Naive thymus-derived CD4-positive, alpha-beta T cell (primary cell): ENCODE measurements around the gene KIAA0319L. TPM values are rescaled to one million over a fixed set of nuclear protein-coding genes. Genes with fewer than 3 reads are reported as not detected.

Experiments
- ATAC-seq: fragments of 150-1000 bp; cut with Tn5 transposase; 2 replicates; pipeline ENCODE4 v1.10.0; 2021; ENCODE audit warnings: mild to moderate bottlenecking, moderate library complexity
- CTCF ChIA-PET: fragments of 350-600 bp; sonication (Branson Sonifier 250); formaldehyde crosslinking; loops from one replicate; lab custom pipeline; 2021; ENCODE audit warnings: antibody characterized with exemption; lab: Charles Lee
- POLR2A ChIA-PET: fragments of 350-600 bp; sonication (Branson Sonifier 250); formaldehyde crosslinking; loops from one replicate; lab custom pipeline; 2021; ENCODE audit warnings: antibody characterized with exemption, inconsistent platforms; lab: Charles Lee
- DNase-seq, 9 donors: peaks; one replicate each; pipeline versions ENCODE4 v3.0.0 to v3.0.0-alpha.2; 2020 to 2022; ENCODE audit warnings: mixed read lengths in 1 of 9
- H3K27ac ChIP-seq: one replicate; pipeline ENCODE4 v1.7.0; 2013; ENCODE audit warnings: mild to moderate bottlenecking, low read depth, low read length, moderate library complexity
- H3K27me3 ChIP-seq, 2 donors: one replicate each; pipeline ENCODE4 v1.7.0; 2013; ENCODE audit warnings: low read length in 2 of 2, mild to moderate bottlenecking in 2 of 2, moderate library complexity in 2 of 2; ENCODE audit not compliant: control insufficient read depth in 2 of 2, insufficient read depth in 2 of 2
- H3K36me3 ChIP-seq, 3 experiments: 1 replicate in 2 of 3; 2 replicates in 1 of 3; pipeline ENCODE4 v1.7.0; 2013; ENCODE audit warnings: low read length in 3 of 3, mild to moderate bottlenecking in 3 of 3, moderate library complexity in 1 of 3; ENCODE audit not compliant: insufficient read depth in 3 of 3, control insufficient read depth in 2 of 3
- H3K4me1 ChIP-seq, 2 donors: one replicate each; pipeline ENCODE4 v1.7.0; 2013; ENCODE audit warnings: low read length in 2 of 2, mild to moderate bottlenecking in 2 of 2, moderate library complexity in 1 of 2; ENCODE audit not compliant: control insufficient read depth in 2 of 2, insufficient read depth in 2 of 2
- H3K4me3 ChIP-seq: 2 replicates; pipeline ENCODE4 v1.7.0; 2013; ENCODE audit warnings: mild to moderate bottlenecking, low read length
- H3K9me3 ChIP-seq, 3 experiments: 1 replicate in 2 of 3; 2 replicates in 1 of 3; pipeline ENCODE4 v1.7.0; 2013; ENCODE audit warnings: low read length in 3 of 3; ENCODE audit not compliant: control insufficient read depth in 2 of 3
- H3K27ac Mint-ChIP-seq, 9 donors: one replicate each; pipeline ENCODE4 v1.8.0; 2020 to 2022; ENCODE audit warnings: mixed read lengths in 9 of 9, mild to moderate bottlenecking in 8 of 9, moderate library complexity in 5 of 9, inconsistent platforms in 2 of 9
- H3K27me3 Mint-ChIP-seq, 5 donors: one replicate each; pipeline ENCODE4 v1.8.0; 2021 to 2022; ENCODE audit warnings: mixed read lengths in 5 of 5, mild to moderate bottlenecking in 1 of 5
- H3K36me3 Mint-ChIP-seq, 5 donors: one replicate each; pipeline ENCODE4 v1.8.0; 2020 to 2022; ENCODE audit warnings: mixed read lengths in 5 of 5, mild to moderate bottlenecking in 3 of 5, inconsistent platforms in 1 of 5
- H3K4me1 Mint-ChIP-seq, 7 donors: one replicate each; pipeline ENCODE4 v1.8.0; 2020 to 2022; ENCODE audit warnings: mixed read lengths in 7 of 7, mild to moderate bottlenecking in 3 of 7, inconsistent platforms in 1 of 7
- H3K4me3 Mint-ChIP-seq, 10 donors: one replicate each; pipeline ENCODE4 v1.8.0; 2020 to 2022; ENCODE audit warnings: mild to moderate bottlenecking in 10 of 10, mixed read lengths in 10 of 10, moderate library complexity in 6 of 10, inconsistent platforms in 2 of 10
- H3K9me3 Mint-ChIP-seq, 11 donors: one replicate each; pipeline ENCODE4 v1.8.0; 2020 to 2022; ENCODE audit warnings: mixed read lengths in 11 of 11, mild to moderate bottlenecking in 4 of 11, inconsistent platforms in 1 of 11, moderate library complexity in 1 of 11
- intact Hi-C, 2 donors: fragments of 100-400 bp; cut with micrococcal nuclease; formaldehyde crosslinking; loops; one replicate each; pipeline ENCODE4 v1.15.1; 2023
- polyA plus RNA-seq, 2 donors: library from polyadenylated mRNA; unstranded; fragments of 300-500 nt; fragmentation: Illumina TruSeq; gene quantifications; one replicate each; pipeline ENCODE4 v1.2.3, GENCODE V29; 2021
- total RNA-seq, 6 experiments: library from RNA in 5 of 6; stranded (reverse) in 5 of 6; gene quantifications; 1 replicate in 5 of 6; 2 replicates in 1 of 6; pipeline ENCODE4 v1.2.3 and lab custom pipeline; 2021 to 2026

Gene KIAA0319L
- total and polyA plus RNA-seq, 7 experiments from 2014 or later, result 22.2 to 79.7 (median 63.5) TPM

DNA sequence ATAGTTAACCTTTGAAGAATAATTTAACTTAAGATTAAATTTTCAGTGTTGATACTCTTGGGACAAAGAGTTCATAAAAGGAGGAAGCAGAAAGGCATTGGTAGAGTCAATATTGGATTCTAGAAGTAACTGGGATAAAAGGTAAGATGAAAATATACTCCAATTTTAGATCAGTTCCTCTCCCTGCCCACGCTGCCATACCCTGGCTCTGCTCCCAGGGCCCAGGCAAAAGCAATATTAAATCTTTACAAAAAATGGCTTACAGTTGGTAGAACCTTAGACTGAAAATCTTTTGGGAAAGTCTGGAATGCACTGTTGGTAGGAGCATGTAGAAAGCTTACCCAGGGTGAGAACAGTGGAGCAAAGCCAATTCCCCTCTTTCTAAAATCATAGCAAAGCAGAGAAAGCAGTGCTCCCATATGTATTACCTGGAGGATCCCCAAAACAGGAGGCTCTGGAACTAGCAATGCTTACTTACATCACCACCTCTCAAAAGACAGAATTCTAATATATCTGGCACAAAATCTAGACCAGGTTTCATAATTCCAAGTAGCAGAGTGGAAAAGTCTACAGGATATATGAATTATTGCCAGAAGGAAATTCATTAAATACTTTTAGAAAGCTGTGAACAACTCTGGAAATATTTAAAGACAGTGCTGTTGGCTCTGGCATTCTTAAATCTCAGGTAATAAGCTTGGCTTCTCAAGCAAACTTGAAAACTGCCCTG, 24.5 kb downstream of the KIAA0319L start:
- Mint-ChIP-seq H3K27ac (peak overlapping the region in 1 of 9 donors; percentile 41), H3K36me3 (peaks cover 12 to 69% (median 26%) of the 10 kb centered on the region in 5 donors), H3K9me3 (peaks cover 0 to 24% (median 7%) of the 10 kb centered on the region in 11 donors), H3K27me3 (no peaks in the 10 kb centered on the region), H3K4me1 (peaks cover 24 to 63% (median 50%) of the 10 kb centered on the region in 7 donors), H3K4me3 (no peak overlapping the region)
- Histone ChIP-seq H3K36me3 (peaks cover 0 to 6% (median 6%) of the 10 kb centered on the region in 3 experiments), H3K27ac (no peak overlapping the region), H3K4me3 (no peak overlapping the region), H3K4me1 (peaks cover 10 to 24% of the 10 kb centered on the region in 2 donors), H3K27me3 (no peaks in the 10 kb centered on the region), H3K9me3 (no peaks in the 10 kb centered on the region)
- ChIA-PET CTCF (interaction anchor here (0.7 kb wide), 1 partner anchor 82 kb away, joined by 4 read pairs; no protein-coding TSS in a partner anchor), POLR2A (interaction anchor here (1.1 kb wide), 2 partner anchors 19 to 26 kb away, joined by 3 to 5 read pairs; no protein-coding TSS in a partner anchor)
- intact Hi-C loops, result no loop called here
- ATAC-seq (no peak), DNase-seq (no peak)

DNA sequence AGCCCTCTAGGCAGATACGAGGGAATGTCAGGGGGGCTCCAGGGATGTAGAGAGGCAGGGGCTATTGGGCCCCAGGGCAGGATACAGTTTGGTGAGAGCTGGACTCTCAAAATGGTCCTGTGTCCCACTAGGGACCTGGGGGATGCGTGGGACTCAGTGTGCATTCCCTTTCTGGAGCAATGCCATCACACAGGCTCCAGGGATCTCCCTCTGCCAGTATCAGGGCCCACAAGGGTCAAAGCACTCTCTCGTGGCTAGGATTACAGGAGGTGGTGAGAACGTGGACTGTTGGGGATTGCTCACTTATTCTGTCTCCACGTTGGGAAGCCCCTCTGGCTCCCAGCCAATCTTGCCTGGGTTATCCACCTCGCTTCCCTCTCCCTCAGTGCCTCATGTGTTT, 25.8 kb downstream of the KIAA0319L start:
- Mint-ChIP-seq H3K27me3 (no peaks in the 10 kb centered on the region), H3K4me1 (peaks cover 14 to 50% (median 37%) of the 10 kb centered on the region in 7 donors), H3K27ac (no peak overlapping the region), H3K9me3 (peaks cover 0 to 31% (median 7%) of the 10 kb centered on the region in 11 donors), H3K36me3 (peaks cover 16 to 73% (median 33%) of the 10 kb centered on the region in 5 donors), H3K4me3 (no peak overlapping the region)
- ChIA-PET POLR2A (no interaction called here), CTCF (no interaction called here)
- DNase-seq (no peak), ATAC-seq (no peak)
- Histone ChIP-seq H3K27ac (no peak overlapping the region), H3K36me3 (peaks cover 0 to 6% (median 6%) of the 10 kb centered on the region in 3 experiments), H3K27me3 (no peaks in the 10 kb centered on the region), H3K4me1 (peaks cover 0 to 11% of the 10 kb centered on the region in 2 donors), H3K9me3 (no peaks in the 10 kb centered on the region), H3K4me3 (no peak overlapping the region)
- intact Hi-C loops, result no loop called here

DNA sequence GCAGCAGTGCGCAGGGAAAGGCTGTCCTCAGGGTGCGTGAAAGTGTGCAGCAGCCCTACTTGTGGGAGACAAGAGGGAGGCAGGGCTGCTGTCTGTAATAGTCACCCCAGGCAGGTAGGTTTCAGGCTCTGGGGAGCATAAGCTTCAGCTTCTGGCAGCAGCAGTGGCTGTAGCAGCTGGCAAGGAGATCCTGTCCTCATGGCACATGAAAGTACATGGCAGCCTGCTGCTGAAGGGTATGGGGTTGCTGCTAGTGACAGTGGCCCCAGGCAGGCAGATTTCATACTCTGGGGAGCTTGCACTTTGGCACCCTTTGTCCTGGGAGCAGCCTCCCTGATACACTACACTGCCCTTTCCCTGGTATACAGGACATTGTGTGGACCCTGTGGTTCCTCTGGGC, 26.3 kb downstream of the KIAA0319L start:
- peaks cover 16 to 71% (median 33%) of the 10 kb centered on the region in 5 donors for H3K36me3 Mint-ChIP-seq
- peaks cover 11 to 46% (median 33%) of the 10 kb centered on the region in 7 donors for H3K4me1 Mint-ChIP-seq
- POLR2A ChIA-PET, result no interaction called here

GRCh38 chr1:35530168-35530567, 27.0 kb downstream of the KIAA0319L start:
- H3K4me3 Mint-ChIP-seq, result peak overlapping the region in 1 of 10 donors; percentile 46
- Histone ChIP-seq H3K27me3 (no peaks in the 10 kb centered on the region), H3K27ac (no peak overlapping the region), H3K9me3 (no peaks in the 10 kb centered on the region), H3K4me3 (no peak overlapping the region), H3K4me1 (peaks cover 0 to 6% of the 10 kb centered on the region in 2 donors), H3K36me3 (peaks cover 0 to 6% (median 6%) of the 10 kb centered on the region in 3 experiments)
- POLR2A ChIA-PET, result interaction anchor here (1.2 kb wide), 1 partner anchor 12 kb away, joined by 3 read pairs; no protein-coding TSS in a partner anchor
- ATAC-seq (no peak), DNase-seq (no peak)
- CTCF ChIA-PET, result interaction anchor here (1.2 kb wide), 1 partner anchor 79 kb away, joined by 3 read pairs; no protein-coding TSS in a partner anchor
- H3K4me1 Mint-ChIP-seq, result peaks cover 6 to 38% (median 25%) of the 10 kb centered on the region in 7 donors
- H3K27ac Mint-ChIP-seq, result no peak overlapping the region
- intact Hi-C loops, result no loop called here
- peaks cover 0 to 39% (median 8%) of the 10 kb centered on the region in 11 donors for H3K9me3 Mint-ChIP-seq
- H3K36me3 Mint-ChIP-seq, result peaks cover 16 to 74% (median 40%) of the 10 kb centered on the region in 5 donors
- no peaks in the 10 kb centered on the region for H3K27me3 Mint-ChIP-seq

More for the DNA sequence above, 26.3 kb downstream of the KIAA0319L start:
- no peak overlapping the region for H3K27ac ChIP-seq
- DNase-seq (no peak), ATAC-seq (no peak)
- H3K27me3 ChIP-seq, result no peaks in the 10 kb centered on the region
- peaks cover 0 to 7% of the 10 kb centered on the region in 2 donors for H3K4me1 ChIP-seq
- H3K9me3 ChIP-seq, result no peaks in the 10 kb centered on the region
- peaks cover 0 to 6% (median 6%) of the 10 kb centered on the region in 3 experiments for H3K36me3 ChIP-seq
- intact Hi-C loops, result no loop called here
- H3K9me3 Mint-ChIP-seq, result peaks cover 0 to 31% (median 8%) of the 10 kb centered on the region in 11 donors
- no peaks in the 10 kb centered on the region for H3K27me3 Mint-ChIP-seq
- H3K27ac Mint-ChIP-seq, result peak overlapping the region in 1 of 9 donors; percentile 6
- no peak overlapping the region for H3K4me3 Mint-ChIP-seq
- CTCF ChIA-PET, result no interaction called here
- no peak overlapping the region for H3K4me3 ChIP-seq

DNA sequence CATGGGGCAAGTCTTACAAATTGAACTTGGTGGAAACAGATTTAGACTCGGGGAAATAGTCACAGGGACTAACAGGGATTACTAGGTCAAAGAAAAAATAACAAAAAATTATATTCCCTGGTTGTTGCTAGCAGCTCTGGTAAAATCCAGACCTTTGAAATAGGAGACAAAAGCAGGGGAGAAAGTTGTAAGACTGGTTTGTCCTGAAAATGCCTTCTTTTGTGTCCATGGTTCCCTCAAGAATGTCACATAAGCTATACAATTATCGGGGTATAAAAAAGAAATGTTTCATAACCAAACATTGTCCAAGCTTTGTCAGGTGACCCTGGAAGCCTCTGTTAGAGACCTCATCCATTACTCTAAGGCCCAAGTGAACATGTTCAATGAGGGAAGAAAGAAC, 33.1 kb downstream of the KIAA0319L start:
- no peak overlapping the region for H3K4me3 Mint-ChIP-seq
- no peak overlapping the region for H3K4me3 ChIP-seq
- peak overlapping the region in 1 of 9 donors; percentile 35 for H3K27ac Mint-ChIP-seq
- no peak overlapping the region for H3K27ac ChIP-seq
- H3K9me3 ChIP-seq, result no peaks in the 10 kb centered on the region
- no peaks in the 10 kb centered on the region for H3K27me3 ChIP-seq
- H3K9me3 Mint-ChIP-seq, result peaks cover 0 to 38% (median 1%) of the 10 kb centered on the region in 11 donors
- ATAC-seq (no peak), DNase-seq (no peak)
- intact Hi-C loops, result no loop called here
- CTCF ChIA-PET, result interaction anchor here (0.8 kb wide), 1 partner anchor 94 kb away, joined by 4 read pairs; no protein-coding TSS in a partner anchor
- H3K36me3 Mint-ChIP-seq, result peaks cover 13 to 54% (median 45%) of the 10 kb centered on the region in 5 donors
- H3K4me1 ChIP-seq, result no peaks in the 10 kb centered on the region
- no peaks in the 10 kb centered on the region for H3K27me3 Mint-ChIP-seq
- POLR2A ChIA-PET, result interaction anchor here (0.7 kb wide), 1 partner anchor 10 kb away, joined by 4 read pairs; no protein-coding TSS in a partner anchor
- no peaks in the 10 kb centered on the region for H3K36me3 ChIP-seq
- peaks cover 11 to 30% (median 17%) of the 10 kb centered on the region in 7 donors for H3K4me1 Mint-ChIP-seq

DNA sequence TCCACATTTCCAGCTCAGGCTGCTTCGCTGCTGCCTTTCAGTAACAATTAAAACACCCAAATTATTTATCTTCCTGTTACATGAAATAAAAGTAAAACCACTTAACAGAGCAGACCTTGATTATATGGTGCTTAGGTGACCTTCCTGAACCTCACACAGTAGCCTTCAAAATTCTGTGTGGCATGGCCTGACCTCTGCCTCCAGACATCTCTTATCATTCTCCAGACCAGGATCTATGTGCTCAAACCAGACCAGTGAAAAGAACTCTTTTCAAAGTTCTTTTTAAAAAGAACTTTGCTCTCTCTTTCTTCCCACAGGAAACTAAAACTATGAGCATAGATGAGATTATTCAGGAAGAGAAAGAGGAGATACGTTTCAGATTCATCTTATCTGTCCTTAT, 37.8 kb downstream of the KIAA0319L start:
- ChIA-PET CTCF (interaction anchor here (0.7 to 1.2 kb wide), 2 partner anchors 52 to 659 kb away, joined by 3 to 4 read pairs; no protein-coding TSS in a partner anchor), POLR2A (no interaction called here)
- DNase-seq, result no peak
- Histone ChIP-seq H3K27ac (no peak overlapping the region), H3K4me1 (no peaks in the 10 kb centered on the region), H3K36me3 (no peaks in the 10 kb centered on the region), H3K9me3 (peaks cover 0 to 5% (median 0%) of the 10 kb centered on the region in 3 experiments), H3K27me3 (no peaks in the 10 kb centered on the region), H3K4me3 (no peak overlapping the region)
- Mint-ChIP-seq H3K9me3 (peaks cover 6 to 44% (median 26%) of the 10 kb centered on the region in 11 donors), H3K4me1 (peaks cover 13 to 51% (median 41%) of the 10 kb centered on the region in 7 donors), H3K36me3 (peaks cover 19 to 56% (median 51%) of the 10 kb centered on the region in 5 donors), H3K27ac (peak overlapping the region in 8 of 9 donors; percentile 8 to 87 (median 46)), H3K4me3 (peak overlapping the region in 3 of 10 donors; percentile 5 to 40 (median 10)), H3K27me3 (no peaks in the 10 kb centered on the region)
- intact Hi-C loops, result no loop called here
- no peak for ATAC-seq
